Common myeloid progenitor, CD34-positive (primary cell): Measurements from ENCODE around the gene PLIN5.

ENCODE experiments used
- CTCF ChIA-PET: fragments of 350-600 bp; sonication (Branson Sonifier 250); formaldehyde crosslinking; loops from one replicate; lab custom pipeline; 2021; ENCODE audit warnings: antibody characterized with exemption; lab: Charles Lee
- POLR2A ChIA-PET: fragments of 350-600 bp; sonication (Branson Sonifier 250); formaldehyde crosslinking; loops from one replicate; lab custom pipeline; 2021; ENCODE audit warnings: antibody characterized with exemption; lab: Charles Lee
- DNase-seq, 3 donors: peaks; one replicate each; pipeline versions ENCODE4 v3.0.0 to v3.0.0-alpha.2; 2013
- H3K27ac ChIP-seq, 2 experiments: 1 replicate in 1 of 2; 2 replicates in 1 of 2; pipeline ENCODE4 v1.7.0; 2013; ENCODE audit warnings: inconsistent platforms in 2 of 2, low read length in 2 of 2, mild to moderate bottlenecking in 2 of 2, low read depth in 1 of 2, moderate library complexity in 1 of 2; ENCODE audit not compliant: severe bottlenecking in 2 of 2, insufficient read depth in 1 of 2, poor library complexity in 1 of 2
- H3K27me3 ChIP-seq, 5 experiments: replicated peaks in 2 of 5; 1 replicate in 3 of 5; 2 replicates in 2 of 5; pipeline versions ENCODE4 v1.6.1 to v1.7.0; 2013; ENCODE audit warnings: low read length in 4 of 5, mild to moderate bottlenecking in 2 of 5, moderate library complexity in 2 of 5, inconsistent platforms in 1 of 5; ENCODE audit not compliant: insufficient read depth in 5 of 5, control insufficient read depth in 4 of 5
- H3K36me3 ChIP-seq, 4 experiments: 1 replicate in 2 of 4; 2 replicates in 2 of 4; pipeline versions ENCODE4 v1.6.1 to v1.7.0; 2013; ENCODE audit warnings: low read length in 3 of 4, control low read depth in 1 of 4, mild to moderate bottlenecking in 1 of 4; ENCODE audit not compliant: control insufficient read depth in 4 of 4, insufficient read depth in 4 of 4
- H3K4me1 ChIP-seq, 4 experiments: 1 replicate in 3 of 4; 2 replicates in 1 of 4; pipeline versions ENCODE4 v1.6.1 to v1.7.1; 2013; ENCODE audit warnings: low read length in 3 of 4, mild to moderate bottlenecking in 3 of 4, control low read depth in 1 of 4, inconsistent platforms in 1 of 4, moderate library complexity in 1 of 4; ENCODE audit not compliant: control insufficient read depth in 4 of 4, insufficient read depth in 4 of 4; ENCODE audit errors: control extremely low read depth in 1 of 4
- H3K4me3 ChIP-seq, 7 experiments: 1 replicate in 4 of 7; 2 replicates in 3 of 7; pipeline versions ENCODE4 v1.5.1 to v1.7.0; 2013; ENCODE audit warnings: mild to moderate bottlenecking in 7 of 7, low read length in 6 of 7, moderate library complexity in 6 of 7, inconsistent platforms in 2 of 7, low read depth in 2 of 7, control low read depth in 1 of 7; ENCODE audit not compliant: insufficient read depth in 4 of 7, control insufficient read depth in 1 of 7; ENCODE audit errors: extremely low read depth in 1 of 7
- H3K9me3 ChIP-seq, 5 experiments: 1 replicate in 4 of 5; 2 replicates in 1 of 5; pipeline versions ENCODE4 v1.6.1 to v1.7.1; 2013; ENCODE audit warnings: low read length in 4 of 5, mild to moderate bottlenecking in 2 of 5, inconsistent platforms in 1 of 5, low read depth in 1 of 5, moderate library complexity in 1 of 5; ENCODE audit not compliant: control insufficient read depth in 4 of 5, insufficient read depth in 2 of 5; ENCODE audit errors: control extremely low read depth in 1 of 5
- WGBS: methylation state at CpG from one replicate; pipeline ENCODE4 v1.1.5; 2013; ENCODE audit not compliant: insufficient coverage; 5-methylcytosine and 5-hydroxymethylcytosine counted together

Gene PLIN5

GRCh38 chr19:4552525-4552819 is 17.4 kb upstream of the PLIN5 start:
- no peak for DNase-seq
- Histone ChIP-seq H3K4me3 (no peak overlapping the region), H3K4me1 (no peaks in the 10 kb centered on the region), H3K27ac (no peak overlapping the region), H3K36me3 (no peaks in the 10 kb centered on the region), H3K9me3 (no peaks in the 10 kb centered on the region), H3K27me3 (no peaks in the 10 kb centered on the region)
- 97% methylated on average over 18 of the region's 18 CpGs for whole genome bisulfite sequencing
- ChIA-PET CTCF (interaction anchor here (0.6 to 1.6 kb wide), 2 partner anchors 8 to 72 kb away, joined by 3 to 4 read pairs; partner anchors contain the start of gene SEMA6B), POLR2A (no interaction called here)

- ChIA-PET POLR2A (no interaction called here), CTCF (no interaction called here)
- WGBS: 96% methylated on average over 21 of the region's 26 CpGs
- no peak overlapping the region for H3K27ac ChIP-seq
- no peak for DNase-seq
- H3K36me3 ChIP-seq: no peaks in the 10 kb centered on the region
- no peak overlapping the region for H3K4me3 ChIP-seq
- no peaks in the 10 kb centered on the region for H3K9me3 ChIP-seq
- H3K27me3 ChIP-seq: no peaks in the 10 kb centered on the region
- no peaks in the 10 kb centered on the region for H3K4me1 ChIP-seq
Measured at GRCh38 chr19:4550479-4551050, 15.5 kb upstream of the PLIN5 start.

GRCh38 chr19:4550018-4550417 is 15.0 kb upstream of the PLIN5 start:
- ChIA-PET CTCF (no interaction called here), POLR2A (no interaction called here)
- Histone ChIP-seq H3K9me3 (no peaks in the 10 kb centered on the region), H3K4me3 (no peak overlapping the region), H3K4me1 (no peaks in the 10 kb centered on the region), H3K36me3 (no peaks in the 10 kb centered on the region), H3K27me3 (no peaks in the 10 kb centered on the region), H3K27ac (no peak overlapping the region)
- no peak for DNase-seq
- 93% methylated on average over 16 of the region's 18 CpGs for WGBS

- H3K4me3 ChIP-seq: no peak overlapping the region
- DNase-seq: no peak
- no peak overlapping the region for H3K27ac ChIP-seq
- POLR2A ChIA-PET: no interaction called here
- H3K9me3 ChIP-seq: no peaks in the 10 kb centered on the region
- 89% methylated on average over 14 of the region's 14 CpGs for WGBS
- H3K4me1 ChIP-seq: no peaks in the 10 kb centered on the region
- H3K27me3 ChIP-seq: no peaks in the 10 kb centered on the region
- CTCF ChIA-PET: interaction anchor here (0.7 to 1.2 kb wide), 3 partner anchors 13 to 25 kb away, joined by 3 to 4 read pairs (median 4); no protein-coding TSS in a partner anchor
- no peaks in the 10 kb centered on the region for H3K36me3 ChIP-seq
Measured at GRCh38 chr19:4548238-4548584, 13.2 kb upstream of the PLIN5 start.

GRCh38 chr19:4547303-4548237 is 12.5 kb upstream of the PLIN5 start:
- no peaks in the 10 kb centered on the region for H3K4me1 ChIP-seq
- H3K36me3 ChIP-seq: no peaks in the 10 kb centered on the region
- H3K4me3 ChIP-seq: no peak overlapping the region
- H3K27ac ChIP-seq: no peak overlapping the region
- no peaks in the 10 kb centered on the region for H3K27me3 ChIP-seq
- no peaks in the 10 kb centered on the region for H3K9me3 ChIP-seq
- no peak for DNase-seq
- ChIA-PET CTCF (interaction anchor here (0.6 to 1.2 kb wide), 5 partner anchors 12 to 142 kb away, joined by 3 to 4 read pairs (median 3); no protein-coding TSS in a partner anchor), POLR2A (no interaction called here)
- WGBS: 92% methylated on average over 27 of the region's 32 CpGs

GRCh38 chr19:4543842-4544647 is 9.0 kb upstream of the PLIN5 start:
- CTCF ChIA-PET: interaction anchor here (1.1 kb wide), 2 partner anchors 12 to 29 kb away, joined by 3 read pairs; no protein-coding TSS in a partner anchor
- Histone ChIP-seq H3K4me1 (peaks cover 2 to 16% (median 9%) of the 10 kb centered on the region in 4 experiments), H3K4me3 (no peak overlapping the region), H3K9me3 (no peaks in the 10 kb centered on the region), H3K36me3 (no peaks in the 10 kb centered on the region), H3K27ac (no peak overlapping the region), H3K27me3 (no peaks in the 10 kb centered on the region)
- DNase-seq: no peak
- POLR2A ChIA-PET: no interaction called here
- WGBS: 95% methylated on average over 58 of the region's 87 CpGs
